HG03442 (cell line): ENCODE results near the gene FBLN1.
"Not testable (repeated sequence)": the region's sequence is repeated elsewhere in the genome, so short reads cannot be mapped to it uniquely, and the experiment has no call there.

Experiments used
- ATAC-seq: cut with Tn5 transposase; IDR thresholded peaks from one replicate; pipeline ENCODE4 v1.9.1; 2021; ENCODE audit warnings: mild to moderate bottlenecking, moderate library complexity; ENCODE audit not compliant: unreplicated experiment

The FBLN1 gene

DNA sequence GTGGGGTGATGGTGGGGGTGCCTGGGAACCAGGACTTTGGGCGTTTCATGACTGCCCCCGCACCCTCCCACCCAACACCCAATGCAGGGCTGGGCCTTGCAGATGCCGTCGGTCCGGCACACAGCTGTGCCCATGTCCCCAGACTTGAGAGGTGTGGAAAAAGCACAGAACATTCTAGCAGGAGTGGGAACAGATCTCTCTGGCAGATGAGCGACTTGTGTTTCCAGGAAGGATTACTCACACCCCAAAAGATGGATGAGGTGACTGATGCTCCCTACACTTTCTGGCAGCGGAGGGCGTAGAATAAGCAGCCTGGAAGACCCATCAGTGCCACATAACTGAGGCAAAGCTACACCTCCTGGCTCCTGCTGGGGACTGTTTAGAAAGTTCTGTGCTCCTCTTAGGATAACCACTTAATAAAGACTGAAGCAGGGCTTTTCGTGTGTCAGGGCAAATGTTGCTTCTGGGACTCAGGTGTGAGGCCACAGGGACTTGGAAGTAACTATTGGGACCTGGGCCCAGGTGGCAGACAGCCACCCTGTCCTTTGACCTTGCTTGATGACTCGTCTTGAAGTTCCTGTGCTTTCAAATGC, 24.2 kb downstream of the FBLN1 start:
- no peak for ATAC-seq

DNA sequence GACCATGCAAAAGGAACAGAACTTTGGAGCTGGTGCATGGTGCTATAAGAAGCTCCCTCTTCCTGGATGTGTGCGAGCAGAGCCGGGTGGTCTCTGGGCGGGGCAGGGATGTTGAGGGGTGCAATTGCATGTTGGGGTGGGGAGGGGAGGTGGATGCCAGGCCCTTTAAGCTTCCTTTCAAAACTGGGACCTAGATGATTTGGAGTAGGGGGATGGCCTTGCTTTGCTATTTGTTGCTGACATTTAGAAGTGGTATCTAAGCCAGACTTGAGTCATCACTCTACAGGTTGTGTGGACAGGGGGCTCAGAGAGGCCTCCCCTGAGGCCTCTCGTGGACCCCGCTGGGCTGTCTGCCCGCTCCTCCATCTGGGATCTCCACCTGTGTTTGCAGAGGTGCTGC, 24.8 kb downstream of the FBLN1 start:
- ATAC-seq, result no peak

DNA sequence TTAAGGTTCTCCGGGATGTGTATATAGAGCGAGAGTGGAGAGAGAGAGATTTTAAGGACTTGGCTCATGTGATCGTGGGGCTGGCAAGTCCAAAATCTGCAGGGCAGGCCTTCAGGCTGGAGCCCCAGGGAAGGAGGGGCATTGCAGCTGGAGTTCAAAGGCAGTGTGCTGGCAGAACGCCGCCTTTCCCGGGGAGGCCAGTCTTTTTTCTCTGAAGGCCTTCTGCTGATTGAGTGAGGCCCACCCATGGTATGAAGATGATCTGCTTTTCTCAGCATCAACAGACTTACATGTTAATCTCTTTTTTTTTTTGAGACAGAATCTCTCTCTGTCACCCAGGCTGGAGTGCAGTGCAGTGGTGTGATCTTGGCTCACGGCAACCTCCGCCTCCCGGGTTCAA, 25.4 kb downstream of the FBLN1 start:
- ATAC-seq, result no peak

DNA sequence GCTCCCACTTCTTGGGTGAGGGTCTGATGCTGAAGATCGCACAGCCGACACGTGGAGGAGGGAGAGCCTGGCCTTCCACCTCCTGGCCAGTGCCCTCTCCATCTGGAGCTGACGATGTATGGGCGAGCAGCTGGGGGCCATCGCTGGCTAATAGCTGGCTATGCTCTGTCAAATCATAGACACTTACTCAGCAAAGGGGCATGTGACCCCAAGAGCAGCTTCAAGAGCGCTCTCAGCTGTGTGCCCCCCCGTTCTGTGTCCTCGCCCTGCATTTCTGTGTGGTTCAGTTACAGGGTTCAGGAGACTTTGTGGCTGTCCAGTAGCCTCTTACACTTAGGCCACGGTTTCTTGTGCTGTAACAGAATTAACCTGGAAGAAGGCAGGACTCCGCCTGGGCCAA, 26.4 kb downstream of the FBLN1 start:
- no peak for ATAC-seq

DNA sequence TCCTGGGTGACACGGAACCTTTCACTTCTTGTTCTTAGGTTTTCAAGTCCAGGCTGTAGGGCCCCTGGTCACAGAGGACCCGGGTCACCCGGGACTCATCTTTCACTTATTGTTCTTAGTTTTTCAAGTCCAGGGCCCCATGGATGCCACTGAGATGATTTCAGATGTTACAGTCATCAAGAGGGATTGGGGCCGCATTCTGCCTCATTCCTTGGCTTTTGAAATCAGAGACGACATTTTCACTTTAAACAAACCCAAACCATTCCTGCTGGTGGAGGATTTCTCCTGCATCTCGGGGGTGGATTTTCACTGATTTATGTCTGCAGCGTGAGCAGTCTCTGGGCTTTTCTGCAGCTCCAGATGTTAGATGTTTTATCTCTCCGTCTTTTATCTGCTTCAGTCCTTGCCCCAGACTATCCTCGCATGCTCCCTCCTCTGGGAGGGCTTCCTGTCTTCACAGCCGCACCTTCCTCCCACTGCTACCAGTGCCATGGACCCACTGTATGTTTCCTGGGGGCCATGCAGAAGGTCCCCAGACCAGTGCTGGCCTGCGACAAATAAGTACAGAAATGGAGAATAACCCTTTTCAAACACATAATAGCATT, 27.4 kb downstream of the FBLN1 start:
- ATAC-seq, result no peak

DNA sequence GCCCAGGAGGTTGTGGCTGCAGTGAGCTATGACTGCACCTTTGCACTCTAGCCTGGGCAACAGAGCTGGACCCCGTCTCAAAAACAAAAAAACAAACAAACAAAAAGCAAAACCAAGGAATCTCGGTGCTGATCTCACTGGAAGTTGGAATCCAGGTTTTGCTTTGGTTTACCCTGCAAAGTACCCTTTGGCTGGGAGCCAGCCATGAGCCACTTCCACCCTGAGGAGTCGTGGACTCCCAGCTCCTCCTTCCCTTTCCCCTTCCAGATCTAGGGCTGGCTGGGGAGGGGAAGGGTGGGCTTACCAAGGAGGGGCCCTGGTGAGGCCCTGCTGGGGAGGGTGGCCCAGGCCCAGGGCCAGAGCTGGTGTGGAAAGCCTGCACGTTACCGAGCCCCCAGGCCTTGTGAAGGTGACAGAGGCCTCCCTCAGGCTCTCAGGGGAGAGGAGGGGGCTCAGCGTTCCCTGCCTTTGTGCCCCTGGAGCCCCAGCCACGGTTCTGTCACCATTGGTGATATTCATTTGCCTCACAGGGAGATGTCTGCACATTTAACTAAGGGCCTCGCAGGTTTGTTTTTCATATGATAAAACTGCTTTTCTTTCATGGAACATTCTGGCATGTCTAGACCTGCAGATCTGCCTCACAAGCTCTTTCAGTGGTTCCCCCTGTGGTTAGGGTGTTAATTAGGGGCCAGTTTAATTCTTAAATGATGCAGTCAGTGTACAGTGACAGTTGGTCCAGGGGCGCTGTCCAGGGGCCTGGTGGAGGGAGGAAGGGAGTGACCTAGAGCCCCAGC, 29.0 kb downstream of the FBLN1 start:
- no peak for ATAC-seq

DNA sequence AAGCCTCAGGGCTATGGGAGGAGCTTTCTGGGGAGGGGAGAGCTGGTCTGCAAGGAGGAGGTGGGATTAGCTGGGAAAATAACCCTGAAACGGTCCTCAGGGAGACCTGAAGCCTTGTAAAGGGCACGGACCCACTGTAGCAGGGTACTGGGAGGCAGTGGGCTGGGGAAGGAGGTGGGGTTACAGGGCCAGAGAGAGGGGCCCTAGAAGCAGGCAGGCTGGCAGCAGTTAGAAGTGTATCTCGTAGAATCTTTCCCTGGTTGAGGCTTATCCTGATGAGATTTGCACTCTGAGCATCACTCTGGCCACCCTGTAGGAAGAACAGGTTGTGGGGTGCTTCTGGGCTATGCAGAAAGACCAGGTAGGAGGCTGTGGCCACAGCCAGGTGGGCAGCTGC, 29.6 kb downstream of the FBLN1 start:
- no peak for ATAC-seq

DNA sequence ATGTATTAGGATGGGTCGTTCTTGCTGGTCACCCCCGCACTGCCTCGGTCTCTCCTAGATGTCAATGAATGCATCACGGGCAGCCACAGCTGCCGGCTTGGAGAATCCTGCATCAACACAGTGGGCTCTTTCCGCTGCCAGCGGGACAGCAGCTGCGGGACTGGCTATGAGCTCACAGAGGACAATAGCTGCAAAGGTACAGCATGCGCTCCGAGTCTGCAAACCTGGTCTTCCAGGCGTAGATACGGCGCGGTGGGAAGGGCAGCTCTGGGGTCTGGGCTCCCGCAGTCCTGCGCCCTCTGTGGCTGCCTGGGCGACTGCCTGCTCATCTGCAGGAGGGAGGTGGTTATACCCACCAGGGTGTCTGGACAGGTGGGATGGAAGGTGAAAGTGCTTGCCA, 31.0 kb downstream of the FBLN1 start:
- no peak for ATAC-seq

DNA sequence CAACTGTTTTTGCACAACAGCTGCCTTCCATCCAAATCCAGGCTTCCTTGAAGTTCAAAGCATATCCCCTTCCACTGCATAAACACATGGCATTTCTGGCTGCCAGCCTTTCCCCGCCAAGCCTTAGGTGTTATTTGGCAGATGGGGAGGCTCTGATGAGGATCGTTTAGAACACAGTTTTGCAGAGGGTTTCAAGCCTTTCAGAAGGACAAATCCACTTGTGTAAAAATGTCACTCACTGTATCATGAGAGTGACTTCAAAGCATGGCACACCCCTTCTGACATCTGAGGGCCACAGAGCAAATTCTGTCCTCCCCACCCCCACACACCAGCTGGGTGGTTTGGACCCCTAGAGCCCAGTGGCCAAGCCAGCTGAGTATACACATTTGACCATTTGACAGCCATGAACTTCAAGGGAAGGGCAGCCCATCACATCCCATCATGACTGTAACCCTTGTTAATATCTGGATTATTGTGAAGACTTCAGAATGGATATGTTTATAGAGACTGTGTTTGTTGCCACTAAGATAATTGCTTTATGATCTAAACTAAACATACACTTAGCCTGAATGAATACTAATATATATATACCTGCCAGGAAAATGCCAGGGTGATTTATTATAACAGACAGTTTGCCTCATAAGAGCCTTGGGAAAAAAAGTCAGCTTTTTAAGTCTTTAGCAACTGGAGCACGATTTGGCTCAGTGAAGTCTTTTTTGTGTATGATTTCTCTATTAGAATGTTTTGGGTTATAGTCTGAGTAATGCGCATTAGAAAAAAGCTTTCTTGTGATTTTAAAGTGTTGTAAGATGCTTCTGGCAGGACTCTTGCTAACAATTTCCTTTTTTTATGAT, 31.9 kb downstream of the FBLN1 start:
- no peak for ATAC-seq

DNA sequence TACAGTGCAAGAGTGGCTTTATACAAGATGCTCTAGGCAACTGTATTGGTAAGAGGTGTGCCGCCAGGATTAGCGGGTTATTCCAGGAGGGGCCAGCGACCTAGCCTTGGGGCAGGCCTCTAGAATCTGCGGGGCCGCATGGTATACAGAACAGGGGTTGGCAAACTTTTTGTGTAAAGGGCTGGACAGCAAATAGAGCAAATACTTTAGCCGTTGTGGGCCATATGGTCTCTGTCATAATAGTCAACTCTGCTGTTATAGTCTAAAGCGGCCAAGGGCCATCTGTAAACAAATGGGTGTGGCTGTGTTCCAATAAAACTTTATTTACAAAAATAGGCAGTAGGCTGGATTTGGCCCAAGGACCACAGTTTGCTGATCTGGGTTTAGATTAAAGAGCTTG, 32.6 kb downstream of the FBLN1 start:
- no peak for ATAC-seq

DNA sequence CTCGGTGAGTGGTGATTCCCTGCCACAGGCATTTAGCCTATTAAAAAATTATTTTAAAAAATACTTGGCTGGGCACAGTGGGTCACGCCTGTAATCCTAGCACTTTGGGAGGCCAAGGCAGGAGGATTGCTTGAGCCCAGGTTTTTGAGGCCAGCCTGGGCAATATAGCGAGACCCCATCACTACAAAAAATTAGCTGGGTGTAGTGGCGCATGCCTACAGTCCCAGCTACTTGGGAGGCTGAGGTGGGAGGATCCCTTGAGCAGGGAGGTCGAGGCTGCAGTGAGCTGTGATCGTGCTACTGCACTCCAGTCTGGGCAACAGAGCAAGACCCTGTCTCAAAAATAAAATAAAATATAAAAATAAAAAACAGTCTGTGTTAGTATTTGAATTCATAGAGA, 33.2 kb downstream of the FBLN1 start:
- not testable (repeated sequence) for ATAC-seq

DNA sequence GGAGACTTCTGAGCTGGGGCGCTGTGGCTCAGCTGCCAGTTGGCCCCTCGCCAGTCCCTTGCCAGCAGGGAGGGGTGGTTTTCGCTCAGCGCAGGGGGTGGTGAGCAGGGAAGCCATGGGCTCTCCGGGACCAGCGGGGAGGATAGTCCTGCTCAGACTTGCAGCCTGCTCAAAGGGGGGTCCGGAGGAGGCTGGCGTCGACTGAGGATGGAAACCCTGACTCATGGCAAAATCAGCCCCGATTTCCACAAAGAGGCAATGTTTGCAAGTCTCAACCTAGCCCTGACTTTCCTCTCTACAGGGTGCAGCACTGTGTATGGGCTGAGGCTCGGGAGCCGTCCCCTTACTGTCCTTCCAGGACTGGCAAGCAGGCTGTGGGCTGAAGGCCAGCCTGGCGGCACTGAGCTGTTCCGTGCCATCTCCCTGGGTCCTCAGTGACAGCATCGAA, 35.1 kb downstream of the FBLN1 start:
- ATAC-seq, result no peak

DNA sequence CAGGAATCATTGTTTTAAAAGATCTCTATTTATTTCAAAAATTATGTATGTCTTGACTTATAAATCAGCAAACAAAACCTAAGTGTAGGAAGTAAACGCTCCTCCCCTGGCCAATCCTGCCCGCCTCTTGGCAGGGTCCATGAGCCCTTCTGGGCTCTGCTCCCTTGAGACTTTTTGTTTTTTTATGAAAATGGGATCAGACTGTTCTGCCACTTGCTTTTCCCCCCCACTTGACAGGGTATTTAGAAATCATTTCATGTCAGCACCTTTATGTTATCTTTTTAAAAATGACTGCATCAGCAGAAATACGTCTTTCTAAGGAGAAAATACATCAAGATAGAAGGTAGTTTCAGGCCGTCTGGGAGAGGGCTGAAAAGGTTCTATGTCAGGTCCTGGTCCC, 35.6 kb downstream of the FBLN1 start:
- no peak for ATAC-seq

DNA sequence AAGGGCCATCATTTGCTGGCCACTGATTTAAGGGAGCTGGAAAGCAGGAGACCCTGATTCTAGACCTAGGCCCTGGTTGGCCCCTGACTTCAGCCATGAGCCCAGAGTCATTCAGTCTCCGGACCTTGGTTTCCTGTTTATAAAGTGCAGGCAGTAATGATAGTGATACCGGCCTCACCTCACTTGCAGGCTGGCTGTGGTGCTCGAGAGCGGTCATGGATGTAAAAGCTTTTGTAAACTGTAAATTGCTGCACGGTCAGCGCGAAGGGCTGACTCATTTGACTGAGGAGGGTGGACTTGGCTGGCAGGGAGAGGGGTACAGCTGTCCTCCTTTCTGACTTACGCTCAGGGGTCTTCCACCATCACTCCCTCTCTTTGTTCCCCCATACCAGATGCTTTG, 37.4 kb downstream of the FBLN1 start:
- ATAC-seq, result no peak

DNA sequence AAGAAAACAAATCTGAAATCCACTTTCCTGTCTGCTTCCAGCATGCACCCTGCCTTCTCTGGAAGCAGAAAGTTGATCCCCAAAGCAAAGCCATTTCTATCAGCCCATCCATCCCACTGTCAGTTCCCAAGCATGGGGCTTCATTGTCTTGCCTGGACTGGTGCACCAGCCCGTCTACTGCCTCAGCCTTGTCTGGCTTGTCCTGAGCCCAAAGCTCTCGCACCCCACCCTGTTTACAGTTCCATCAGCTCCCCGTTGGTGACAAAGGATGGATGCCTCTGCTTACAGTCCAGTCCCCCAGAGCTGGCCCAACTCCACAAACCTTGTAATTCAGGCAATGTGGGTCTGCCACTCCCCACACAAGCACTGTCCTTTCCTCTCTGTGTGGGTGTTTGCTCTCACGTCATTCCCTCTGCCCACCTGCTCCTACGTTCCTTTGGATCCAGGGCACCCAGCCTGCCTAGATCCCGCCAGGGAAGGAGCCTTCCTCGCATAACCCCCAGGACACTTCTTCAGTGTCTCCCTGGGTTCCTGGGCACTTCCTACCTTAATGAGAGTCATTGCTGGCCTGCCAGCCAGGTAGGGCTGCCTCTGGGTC, 38.8 kb downstream of the FBLN1 start:
- ATAC-seq, result no peak

DNA sequence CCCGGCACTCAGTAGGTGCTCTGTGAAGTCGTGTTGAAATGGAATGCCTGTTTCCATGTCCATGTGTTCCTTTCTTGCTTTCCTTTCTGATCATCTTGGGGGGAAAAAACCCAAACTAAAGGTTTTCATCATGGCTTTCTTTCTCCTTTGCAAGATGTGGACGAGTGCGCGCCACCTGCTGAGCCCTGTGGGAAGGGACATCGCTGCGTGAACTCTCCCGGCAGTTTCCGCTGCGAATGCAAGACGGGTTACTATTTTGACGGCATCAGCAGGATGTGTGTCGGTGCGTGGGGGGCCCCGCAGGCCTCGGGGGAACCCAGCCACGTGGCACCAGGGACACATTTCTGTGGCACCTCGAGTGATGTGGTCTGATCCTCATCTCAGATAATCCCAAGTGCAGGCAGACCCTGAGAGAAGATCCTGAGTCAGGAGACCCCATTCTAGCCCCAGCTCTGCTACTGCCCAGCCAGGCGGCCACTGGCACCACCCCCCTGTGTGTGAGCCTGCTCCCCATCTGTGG, 39.4 kb downstream of the FBLN1 start:
- no peak for ATAC-seq

DNA sequence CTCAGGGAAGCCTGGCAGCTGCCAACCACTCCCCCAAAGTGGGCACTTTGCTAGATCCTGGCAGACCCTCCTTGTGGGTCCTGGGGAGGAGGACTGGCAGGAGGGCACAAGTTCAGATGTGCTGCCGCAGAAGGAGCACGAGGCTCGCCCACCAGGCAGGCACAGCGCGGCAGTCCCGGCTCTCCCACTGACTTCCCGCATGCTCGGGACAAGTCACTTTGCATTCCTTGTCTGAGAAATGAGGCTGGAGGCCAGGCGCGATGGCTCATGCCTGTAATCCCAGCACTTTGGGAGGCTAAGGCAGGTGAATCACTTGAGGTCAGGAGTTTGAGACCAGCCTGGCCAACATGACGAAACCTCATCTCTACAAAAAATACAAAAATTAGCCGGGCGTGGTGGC, 40.1 kb downstream of the FBLN1 start:
- not testable (repeated sequence) for ATAC-seq

DNA sequence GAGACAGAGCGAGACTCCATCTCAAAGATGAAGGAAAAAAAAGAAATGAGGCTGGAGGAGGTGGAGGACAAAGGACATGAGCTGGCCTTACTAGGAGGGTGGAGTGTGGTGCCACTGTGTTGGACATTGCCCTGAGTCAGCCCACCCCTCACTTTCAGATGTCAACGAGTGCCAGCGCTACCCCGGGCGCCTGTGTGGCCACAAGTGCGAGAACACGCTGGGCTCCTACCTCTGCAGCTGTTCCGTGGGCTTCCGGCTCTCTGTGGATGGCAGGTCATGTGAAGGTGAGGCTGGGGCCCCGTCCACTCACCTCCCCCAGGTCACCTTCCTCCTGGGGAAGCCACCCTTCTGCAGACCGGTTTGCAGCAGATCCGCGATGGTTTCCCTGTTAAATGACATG, 40.6 kb downstream of the FBLN1 start:
- ATAC-seq, result no peak

DNA sequence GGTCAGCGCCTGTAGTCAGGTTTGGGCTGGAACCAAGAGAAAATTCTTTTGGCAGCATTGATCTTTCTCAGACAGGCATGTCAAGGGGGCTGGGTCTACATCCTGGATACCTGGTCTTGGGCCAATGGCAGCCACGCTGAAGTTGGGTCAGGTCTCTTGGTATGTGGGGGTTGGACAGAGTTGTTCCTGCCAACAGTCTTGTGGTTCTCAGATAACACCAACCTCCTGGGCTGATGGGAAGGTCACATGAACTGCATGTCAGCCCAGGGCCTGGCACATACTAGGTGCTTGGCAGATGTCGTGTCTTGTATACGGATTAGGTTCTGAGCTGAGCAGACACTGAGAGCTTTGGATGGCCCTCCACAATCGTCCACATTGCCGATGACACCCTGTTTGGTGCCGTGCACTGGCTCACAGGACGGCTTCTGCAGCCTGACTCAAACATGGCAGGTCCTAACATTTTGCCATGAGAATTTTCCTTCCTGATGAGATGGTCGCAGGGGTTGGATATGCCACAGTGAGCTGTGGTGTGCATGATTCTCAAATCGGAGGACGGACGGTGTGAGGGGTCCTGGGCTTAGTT, 42.0 kb downstream of the FBLN1 start:
- no peak for ATAC-seq

DNA sequence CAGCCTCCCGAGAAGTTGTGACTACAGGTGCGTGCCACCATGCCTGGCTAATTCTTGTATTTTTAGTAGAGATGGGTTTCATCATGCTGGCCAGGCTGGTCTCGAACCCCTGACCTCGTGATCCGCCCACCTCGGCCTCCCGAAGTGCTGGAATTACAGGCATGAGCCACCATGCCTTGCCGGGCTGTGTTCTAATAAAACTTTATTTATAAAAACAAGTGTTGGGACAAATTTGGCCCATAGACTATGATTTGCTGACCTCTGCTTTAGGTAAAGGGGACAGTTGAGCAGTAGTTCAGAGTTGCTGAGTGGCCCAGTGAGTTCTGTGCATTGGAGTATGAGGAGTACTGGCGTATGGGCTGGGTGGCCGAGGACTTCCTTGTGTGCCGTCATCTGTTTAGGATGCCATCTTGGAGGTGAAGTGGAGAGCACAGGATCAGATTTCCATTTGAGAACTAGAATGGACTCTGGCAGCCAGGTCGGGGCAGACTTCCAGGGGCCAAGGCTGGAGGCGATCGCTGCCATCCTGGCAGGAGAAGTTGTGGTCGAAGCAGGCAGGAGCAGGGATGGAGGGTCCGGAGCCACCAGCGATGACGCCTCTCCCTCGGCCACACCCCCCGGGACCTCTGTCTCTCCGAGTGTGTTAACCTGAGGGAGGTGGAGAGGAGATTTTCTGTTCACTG, 43.8 kb downstream of the FBLN1 start:
- no peak for ATAC-seq
